Neural progenitor cell (in vitro differentiated cells): ENCODE measurements around the gene C4orf50.

ENCODE experiments used
- CTCF ChIP-seq: fragments of 200-600 bp; sonication (generic); IDR thresholded peaks from 2 replicates; pipeline ENCODE4 v1.5.1; 2017; ENCODE audit warnings: antibody characterized with exemption, mild to moderate bottlenecking
- EZH2 ChIP-seq: fragments of 200-600 bp; sonication (generic); IDR thresholded peaks from 2 replicates; pipeline ENCODE4 v1.6.1; 2017; ENCODE audit warnings: antibody characterized with exemption, mild to moderate bottlenecking, moderate library complexity

DNA sequence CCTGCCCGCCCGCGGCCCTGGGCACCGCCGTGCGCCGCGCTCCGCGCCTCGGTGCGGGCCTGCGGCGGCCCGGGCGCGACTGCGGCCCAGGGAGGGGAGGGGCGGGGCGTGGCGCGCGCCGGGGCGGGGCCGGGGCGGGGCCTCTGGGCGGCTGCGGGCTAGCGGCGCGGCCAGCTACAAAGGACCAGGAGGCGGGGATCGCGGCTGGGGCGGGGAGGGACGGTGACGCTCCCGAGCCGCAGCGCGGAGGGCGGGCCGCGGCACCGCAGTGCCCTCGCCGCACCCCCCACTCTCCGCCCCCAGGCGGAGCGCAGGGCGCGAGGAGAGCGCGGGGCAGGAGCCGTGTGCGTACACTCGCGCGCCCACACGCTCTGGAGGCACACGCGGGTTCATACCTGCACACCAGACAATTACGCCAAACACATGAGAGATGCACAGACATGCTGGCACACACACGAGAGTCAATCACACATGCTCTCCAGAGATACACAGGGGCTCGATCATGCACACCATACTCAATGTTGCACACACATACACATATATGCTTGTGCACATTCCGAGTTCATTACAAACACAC lies 125.1 kb downstream of the C4orf50 start, which contains the start of gene CRMP1:
- no peak for TF ChIP-seq EZH2
- TF ChIP-seq CTCF: no peak
